Prostate gland (tissue), 2 donors: Measurements from ENCODE around the gene FGF1. TPM values are rescaled to one million over a fixed set of nuclear protein-coding genes. Genes with fewer than 3 reads are reported as not detected.

Source experiments
- DNase-seq: peaks from one replicate; pipeline ENCODE4 v3.0.0-alpha.2; 2019; ENCODE audit warnings: low spot score
- H3K27ac ChIP-seq, 2 donors: fragments of 200-600 bp; sonication (generic); 2 replicates each; pipeline ENCODE4 v1.5.1; 2017 to 2019
- H3K27me3 ChIP-seq: fragments of 200-600 bp; sonication (generic); replicated peaks from 2 replicates; pipeline ENCODE4 v1.5.1; 2019; ENCODE audit not compliant: insufficient read depth
- H3K36me3 ChIP-seq, 2 donors: fragments of 200-600 bp; sonication (generic); 1 replicate in 1 of 2; 2 replicates in 1 of 2; pipeline versions ENCODE4 v1.5.1 to v1.8.1; 2017 to 2019
- H3K4me1 ChIP-seq: fragments of 200-600 bp; sonication (generic); replicated peaks from 2 replicates; pipeline ENCODE4 v1.5.1; 2019
- H3K4me3 ChIP-seq, 2 donors: fragments of 200-600 bp; sonication (generic); 2 replicates each; pipeline ENCODE4 v1.5.1; 2017 to 2019
- H3K9me3 ChIP-seq: fragments of 200-600 bp; sonication (generic); 2 replicates; pipeline ENCODE4 v1.5.1; 2017
- CTCF ChIP-seq, 4 experiments: fragments of 200-600 bp in 2 of 4; fragments of 450-650 bp in 2 of 4; sonication (generic) in 2 of 4; IDR thresholded peaks; 1 replicate in 3 of 4; 2 replicates in 1 of 4; pipeline ENCODE4 v1.5.1; 2016 to 2019; ENCODE audit warnings: antibody characterized with exemption in 4 of 4, mild to moderate bottlenecking in 2 of 4, moderate library complexity in 2 of 4
- POLR2A ChIP-seq: fragments of 450-650 bp; IDR thresholded peaks from one replicate; pipeline ENCODE4 v1.6.1; 2016; ENCODE audit warnings: antibody characterized with exemption, mild to moderate bottlenecking
- POLR2AphosphoS5 ChIP-seq: sonication (generic); formaldehyde crosslinking; IDR thresholded peaks from one replicate; pipeline ENCODE4 v1.6.1; 2017; ENCODE audit warnings: antibody characterized with exemption
- WGBS: methylation state at CpG from one replicate; pipeline ENCODE4 v1.1.5; 2018; 5-methylcytosine and 5-hydroxymethylcytosine counted together
- intact Hi-C: fragments of 100-400 bp; cut with DNase I; formaldehyde crosslinking; loops from one replicate; pipeline ENCODE4 v1.14.2; 2022
- total RNA-seq, 2 donors: library from RNA; depleted of rRNA; stranded (reverse); fragments of >200 nt; gene quantifications; one replicate each; pipeline ENCODE4 v1.1.0, GENCODE V29; 2016

FGF1 gene
- total RNA-seq, 2 donors from 2014 or later = 2.0 to 9.4 TPM

- 62% methylated on average over 1 of the region's 1 CpG for WGBS
- no peak for DNase-seq
- Histone ChIP-seq H3K27me3 (no peaks in the 10 kb centered on the region), H3K4me1 (no peaks in the 10 kb centered on the region), H3K9me3 (no peaks in the 10 kb centered on the region), H3K4me3 (no peak overlapping the region), H3K27ac (no peak overlapping the region), H3K36me3 (no peaks in the 10 kb centered on the region)
- TF ChIP-seq POLR2AphosphoS5 = no peak
- TF ChIP-seq POLR2A = no peak
- no peak for TF ChIP-seq CTCF (IDR thresholded peaks at IDR 0.05)
- intact Hi-C loops = no loop called here
Observed at GRCh38 chr5:142671801-142672200, 14.1 kb downstream of the FGF1 start.

- 21% methylated on average over 3 of the region's 3 CpGs for WGBS
Observed at GRCh38 chr5:142671266-142671665, 14.6 kb downstream of the FGF1 start.

GRCh38 chr5:142670804-142671203, 15.1 kb downstream of the FGF1 start:
- Histone ChIP-seq H3K27me3 (no peaks in the 10 kb centered on the region), H3K4me1 (no peaks in the 10 kb centered on the region), H3K9me3 (no peaks in the 10 kb centered on the region), H3K4me3 (no peak overlapping the region), H3K27ac (no peak overlapping the region), H3K36me3 (no peaks in the 10 kb centered on the region)
- intact Hi-C loops = no loop called here
- DNase-seq = no peak
- TF ChIP-seq POLR2AphosphoS5 = no peak
- no peak for TF ChIP-seq CTCF (IDR thresholded peaks at IDR 0.05)
- no peak for TF ChIP-seq POLR2A
- WGBS = 77% methylated on average over 2 of the region's 2 CpGs

More at GRCh38 chr5:142671266-142671665, 14.6 kb downstream of the FGF1 start:
- no peaks in the 10 kb centered on the region for H3K27me3 ChIP-seq
- H3K36me3 ChIP-seq = no peaks in the 10 kb centered on the region
- no peak overlapping the region for H3K27ac ChIP-seq
- no peak overlapping the region for H3K4me3 ChIP-seq
- TF ChIP-seq CTCF (IDR thresholded peaks at IDR 0.05) (no peak), POLR2AphosphoS5 (no peak), POLR2A (no peak)
- DNase-seq = no peak
- intact Hi-C loops = no loop called here
- H3K9me3 ChIP-seq = no peaks in the 10 kb centered on the region
- H3K4me1 ChIP-seq = no peaks in the 10 kb centered on the region

- no peak overlapping the region for H3K4me3 ChIP-seq
- H3K4me1 ChIP-seq = no peaks in the 10 kb centered on the region
- TF ChIP-seq CTCF (IDR thresholded peaks at IDR 0.05) = no peak
- no peak for TF ChIP-seq POLR2AphosphoS5
- TF ChIP-seq POLR2A = no peak
- 83% methylated on average over 12 of the region's 12 CpGs for WGBS
- H3K9me3 ChIP-seq = no peaks in the 10 kb centered on the region
- intact Hi-C loops = no loop called here
- DNase-seq = no peak
- no peaks in the 10 kb centered on the region for H3K36me3 ChIP-seq
- no peak overlapping the region for H3K27ac ChIP-seq
- H3K27me3 ChIP-seq = no peaks in the 10 kb centered on the region
Observed at GRCh38 chr5:142669477-142669876, 16.4 kb downstream of the FGF1 start.

GRCh38 chr5:142668336-142668735, 17.6 kb downstream of the FGF1 start:
- no peak overlapping the region for H3K27ac ChIP-seq

More at GRCh38 chr5:142668336-142668735, 17.6 kb downstream of the FGF1 start:
- Histone ChIP-seq H3K9me3 (no peaks in the 10 kb centered on the region), H3K27me3 (no peaks in the 10 kb centered on the region), H3K4me3 (no peak overlapping the region), H3K4me1 (no peaks in the 10 kb centered on the region), H3K36me3 (no peaks in the 10 kb centered on the region)
- TF ChIP-seq CTCF (IDR thresholded peaks at IDR 0.05) (no peak), POLR2AphosphoS5 (no peak), POLR2A (no peak)
- DNase-seq = no peak
- WGBS = 41% methylated on average over 6 of the region's 6 CpGs
- intact Hi-C loops = no loop called here
